Pulmonary artery endothelial cell (primary cell): ENCODE measurements around the gene SCAMP5. TPM values are rescaled to one million over a fixed set of nuclear protein-coding genes. Genes with fewer than 3 reads are reported as not detected.

Source experiments
- DNase-seq: peaks from one replicate; pipeline ENCODE4 v3.0.0-alpha.2; 2011; ENCODE audit warnings: low read depth, low spot score
- total RNA-seq: library from RNA; depleted of rRNA; stranded (reverse); fragments of >200 nt; gene quantifications from 2 replicates; pipeline ENCODE4 v1.2.3, GENCODE V29; 2014

Gene SCAMP5
- total RNA-seq, 1 donor from 2014 or later, result 5.9 TPM

DNA sequence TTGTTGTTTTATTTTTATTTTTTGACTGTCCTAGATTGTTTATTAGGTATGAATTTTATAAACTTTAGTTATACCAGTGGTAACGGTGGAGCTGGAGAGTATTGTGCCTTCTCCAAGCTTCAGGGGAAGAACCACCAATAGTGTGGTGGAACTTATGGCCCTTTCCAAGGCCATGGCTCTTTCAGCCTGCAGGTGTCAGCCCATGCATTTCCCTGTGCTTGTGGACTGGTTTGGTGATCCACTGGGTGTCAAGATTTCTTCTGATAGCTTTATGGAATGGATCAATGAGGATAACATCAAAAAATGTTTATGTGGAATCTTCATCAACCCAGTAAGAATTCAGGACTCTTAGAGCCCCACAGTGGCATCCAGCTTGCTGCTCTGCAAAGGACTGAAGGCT, 19.2 kb upstream of the SCAMP5 start:
- DNase-seq, result no peak

DNA sequence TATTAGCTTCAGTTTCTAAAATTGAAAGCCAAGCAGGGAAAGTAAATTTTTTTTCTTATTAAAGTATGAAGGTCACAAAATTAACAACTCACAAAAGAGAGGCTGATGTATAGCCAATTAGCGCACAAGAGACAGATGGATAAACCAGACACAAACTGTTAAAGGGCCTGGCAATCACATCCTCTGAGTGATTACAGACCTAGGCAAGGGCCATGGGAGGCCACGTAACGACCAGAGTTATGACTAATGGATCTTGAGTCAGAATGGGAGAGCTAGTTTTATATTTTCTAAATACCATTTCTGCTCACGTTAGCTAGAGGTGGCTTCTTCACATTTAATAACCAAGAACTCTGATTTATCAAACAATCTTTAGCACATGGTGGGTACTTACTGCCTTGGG, 17.8 kb upstream of the SCAMP5 start:
- DNase-seq, result no peak

DNA sequence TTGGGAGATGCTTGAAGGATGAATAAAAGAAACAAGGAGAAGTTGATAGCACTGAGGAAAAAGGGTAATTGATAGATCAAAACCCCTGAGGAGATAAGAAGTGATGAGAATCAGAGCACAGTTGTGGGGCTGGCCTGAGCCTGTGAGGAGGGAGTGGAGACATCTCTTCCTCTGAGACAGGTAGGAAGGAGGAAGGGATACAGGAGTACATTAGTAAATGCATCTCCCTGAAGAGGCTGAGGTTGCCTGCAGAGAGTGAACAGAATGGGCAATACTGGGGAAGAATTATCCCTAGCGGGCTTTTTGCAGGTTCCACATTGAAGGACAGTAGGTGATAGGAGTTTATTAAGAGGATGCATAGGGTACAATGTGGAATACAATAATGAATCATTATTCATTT, 17.3 kb upstream of the SCAMP5 start:
- no peak for DNase-seq

DNA sequence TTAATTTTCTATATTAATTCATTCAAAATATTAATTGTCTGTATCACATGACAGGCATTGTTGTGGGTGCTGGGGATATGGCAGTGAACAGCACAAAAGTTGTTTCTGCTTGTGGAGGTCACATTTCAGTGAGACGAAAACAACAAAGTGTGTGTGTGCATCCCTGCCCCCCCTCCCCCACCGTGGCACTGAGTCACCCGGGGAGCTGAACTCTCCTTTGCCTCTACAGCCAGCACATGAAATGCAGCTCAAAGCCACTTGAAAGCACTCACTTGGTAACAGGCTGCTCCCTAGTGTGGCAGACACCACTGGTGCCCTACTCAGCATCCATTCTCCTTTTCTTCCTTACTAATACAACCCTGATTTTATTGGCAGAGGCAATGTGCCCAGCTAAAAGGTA, 16.9 kb upstream of the SCAMP5 start:
- DNase-seq, result no peak

DNA sequence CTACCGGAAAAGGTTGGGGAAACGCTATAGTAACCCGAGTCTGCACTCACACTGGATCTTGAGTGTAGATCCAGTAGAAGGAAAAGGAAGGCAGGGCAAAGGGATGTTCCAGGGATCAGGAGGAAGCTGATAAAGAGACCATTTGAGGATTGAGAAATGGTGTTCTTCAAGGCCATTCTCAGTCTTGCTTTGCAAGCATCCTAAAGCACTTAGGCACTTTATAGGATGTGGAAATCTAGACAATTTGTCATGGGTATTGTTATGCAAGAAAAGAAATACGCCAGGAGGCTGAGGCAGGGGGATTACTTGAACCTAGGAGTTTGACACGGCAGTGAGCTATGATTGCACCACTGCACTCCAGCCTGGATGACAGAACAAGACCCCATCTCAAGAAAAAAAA, 13.2 kb upstream of the SCAMP5 start:
- DNase-seq, result no peak

DNA sequence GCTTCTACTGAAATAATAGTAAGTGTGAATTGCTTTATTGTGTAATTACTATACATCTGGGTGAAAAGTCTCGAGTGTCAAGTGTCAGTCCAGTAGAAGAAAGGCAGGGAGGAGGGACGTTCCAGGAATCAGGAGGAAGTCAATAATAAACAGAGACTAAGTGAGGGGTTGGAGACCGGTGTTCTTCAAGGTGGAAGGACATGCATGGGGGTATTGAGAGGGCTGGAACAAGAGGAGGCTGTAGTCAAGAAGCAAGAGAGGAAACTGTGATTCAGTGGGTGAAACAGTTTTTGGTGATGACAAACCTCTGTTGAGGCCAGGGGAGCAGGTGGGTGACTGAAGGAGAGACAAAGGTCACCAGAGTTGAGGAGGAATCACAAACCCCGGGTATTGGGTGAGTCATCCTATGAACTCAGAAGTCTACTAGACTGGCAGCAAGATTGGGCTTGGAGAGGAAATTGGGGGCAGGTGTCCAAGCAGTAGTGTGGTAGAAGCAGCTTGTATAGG, 11.6 kb upstream of the SCAMP5 start:
- DNase-seq, result no peak

DNA sequence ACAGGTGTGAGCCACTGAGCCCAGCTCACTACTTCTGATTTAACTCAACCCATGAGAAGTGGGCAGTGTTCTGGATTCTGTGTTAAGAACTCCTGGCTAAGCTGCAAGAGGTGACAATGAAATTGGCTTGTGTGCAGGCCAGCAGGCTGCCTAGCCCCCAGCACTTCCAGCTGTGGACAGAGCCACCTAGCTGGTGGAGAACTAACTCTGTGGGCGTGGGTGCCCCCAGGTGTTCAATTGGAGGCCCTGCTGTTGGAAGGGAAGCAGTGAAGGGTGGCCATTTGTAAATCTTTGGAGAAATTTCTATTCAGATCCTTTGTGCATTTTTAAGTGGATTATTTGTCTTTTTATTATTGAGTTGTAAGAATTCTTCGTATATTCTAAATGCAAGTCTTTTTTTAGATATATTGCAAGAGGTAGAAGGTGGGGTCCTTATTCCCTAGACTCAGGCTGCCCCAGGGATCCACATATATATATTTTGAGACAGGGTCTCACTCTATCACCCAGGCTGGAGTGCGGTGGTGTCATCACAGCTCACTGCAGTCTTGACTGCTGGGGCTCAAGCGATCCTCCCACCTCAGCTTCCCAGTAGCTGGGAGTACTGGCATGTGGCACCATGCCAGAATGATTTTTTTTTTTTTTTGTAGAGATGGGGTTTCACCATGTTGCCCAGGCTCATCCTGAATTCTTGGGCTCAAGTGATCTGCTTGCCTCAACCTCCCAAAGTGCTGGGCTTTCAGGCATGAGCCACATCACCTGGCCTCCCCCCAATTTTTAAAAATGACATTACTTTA, 7.2 kb upstream of the SCAMP5 start:
- DNase-seq, result no peak

DNA sequence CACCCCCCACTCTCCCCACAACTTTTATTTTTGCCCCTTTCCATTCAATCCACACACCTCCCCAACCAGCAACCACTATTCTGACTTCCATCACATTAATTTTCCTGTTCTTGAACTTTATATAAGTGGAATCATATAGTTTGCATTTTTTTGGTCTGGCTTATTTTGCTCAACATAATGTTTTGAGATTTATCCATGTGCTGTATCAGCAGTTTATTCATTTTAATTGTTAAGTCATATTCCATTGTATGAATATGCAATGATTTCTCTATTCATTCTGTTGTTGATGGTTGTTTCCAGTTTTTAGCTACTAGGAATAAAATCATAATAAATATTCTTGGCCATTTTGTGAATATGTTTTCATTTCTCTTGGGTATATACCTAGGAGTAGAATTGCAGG, 5.8 kb upstream of the SCAMP5 start:
- DNase-seq, result no peak

DNA sequence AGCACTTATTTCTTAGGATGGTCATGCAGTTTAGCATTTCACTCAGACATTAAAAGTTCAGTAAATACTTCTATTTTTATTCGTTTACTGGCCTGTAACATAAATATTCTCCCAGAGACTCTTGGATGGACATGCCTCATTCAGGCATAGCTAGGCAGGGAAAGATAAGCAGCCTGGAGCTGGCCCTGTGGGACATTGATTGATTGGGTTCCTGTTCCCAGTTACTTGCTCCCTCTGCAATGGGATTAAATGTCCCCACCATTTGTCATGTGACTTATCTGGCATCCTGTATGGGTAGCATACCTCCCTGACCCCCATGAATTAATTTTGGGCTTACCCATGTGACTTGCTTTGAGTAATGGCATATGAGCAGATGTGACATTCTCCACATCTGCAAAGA, 2.7 kb upstream of the SCAMP5 start:
- DNase-seq, result no peak

DNA sequence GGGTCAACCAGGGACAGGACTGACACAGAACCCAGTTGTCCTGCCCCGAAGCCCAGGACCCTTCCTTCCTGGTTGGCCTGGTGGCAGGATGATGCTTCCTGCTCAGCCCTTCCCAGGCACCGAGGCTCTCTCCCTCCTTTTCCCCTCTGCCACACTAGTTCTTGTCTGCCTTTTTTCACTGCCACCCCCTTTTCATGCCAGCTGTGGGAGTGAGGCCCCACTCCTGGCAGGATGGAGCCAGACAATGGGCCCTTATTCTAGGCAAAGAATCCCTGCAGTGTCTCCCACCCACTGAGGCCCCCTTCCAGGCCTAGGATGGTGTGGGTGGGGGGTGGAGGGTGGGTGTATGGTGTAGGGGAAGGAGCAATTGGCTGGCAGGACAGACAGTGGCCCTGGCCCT, 1.1 kb upstream of the SCAMP5 start:
- no peak for DNase-seq

DNA sequence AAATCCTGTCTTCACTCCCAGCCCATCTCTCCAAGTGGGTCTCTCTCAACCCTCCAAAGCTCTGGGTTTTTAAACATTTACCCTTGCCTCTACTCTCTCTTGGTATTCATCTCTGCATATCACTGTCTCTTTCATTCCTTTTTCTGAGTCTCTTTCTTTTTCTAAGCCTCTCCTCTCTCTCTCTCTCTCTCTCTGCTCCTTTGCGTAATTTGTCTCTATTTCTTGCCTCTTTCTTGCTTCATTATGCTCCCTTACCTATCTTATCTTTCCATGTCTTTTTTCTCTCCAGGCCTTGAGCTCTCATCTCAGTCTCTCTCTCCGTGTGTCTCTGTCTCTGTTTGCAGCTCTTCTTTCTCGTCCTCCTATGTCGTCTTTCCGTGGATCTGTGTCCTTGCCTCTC, 678 bp upstream of the SCAMP5 start:
- DNase-seq, result no peak

DNA sequence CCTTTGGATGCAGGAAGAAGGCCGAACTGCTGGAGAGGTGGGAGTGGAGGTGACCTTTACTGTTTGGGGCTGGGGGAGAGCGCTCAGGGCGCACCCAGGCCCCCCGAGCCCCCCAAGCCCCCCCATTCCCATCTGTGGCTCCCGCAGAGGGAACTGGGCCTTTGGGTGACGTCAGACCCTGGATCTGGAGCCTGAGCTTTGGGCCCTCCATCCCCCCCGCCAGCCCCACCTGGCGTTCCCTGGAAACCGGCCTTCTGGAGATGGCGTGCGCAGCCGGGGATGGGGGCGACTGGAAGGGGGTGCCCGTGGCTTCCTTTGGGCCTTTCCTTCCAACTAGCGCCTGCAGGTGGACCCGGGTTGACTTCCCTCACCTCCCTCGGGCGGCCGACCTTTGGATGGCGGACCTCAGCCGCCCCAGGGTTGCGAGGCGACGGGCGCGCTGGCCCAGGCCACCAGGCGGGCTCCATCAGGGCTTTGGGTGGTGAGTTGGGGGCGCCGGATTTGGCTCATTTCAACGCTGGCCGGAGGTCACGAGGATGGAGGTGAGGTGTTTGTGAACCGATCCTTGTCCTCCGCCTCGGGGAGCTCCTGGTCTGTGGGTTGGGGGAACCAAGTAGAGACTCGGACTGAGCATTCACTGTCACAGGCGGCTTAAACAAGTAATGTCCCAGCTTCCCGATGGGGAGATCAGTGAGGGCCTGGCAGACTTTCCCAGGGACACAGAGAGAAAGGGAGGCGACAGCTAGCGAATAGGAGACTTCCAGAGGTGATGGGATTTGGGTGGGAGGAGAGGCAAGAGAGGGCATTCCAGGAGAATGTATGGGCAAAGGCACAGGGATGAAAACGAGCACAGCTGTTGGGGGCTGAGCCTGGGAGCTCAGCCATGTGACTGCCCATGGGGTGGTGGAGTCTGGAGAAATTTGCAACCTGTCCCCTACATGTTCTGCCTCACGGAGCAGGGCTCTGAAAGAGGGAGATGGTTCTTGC, 709 bp downstream of the SCAMP5 start:
- no peak for DNase-seq

DNA sequence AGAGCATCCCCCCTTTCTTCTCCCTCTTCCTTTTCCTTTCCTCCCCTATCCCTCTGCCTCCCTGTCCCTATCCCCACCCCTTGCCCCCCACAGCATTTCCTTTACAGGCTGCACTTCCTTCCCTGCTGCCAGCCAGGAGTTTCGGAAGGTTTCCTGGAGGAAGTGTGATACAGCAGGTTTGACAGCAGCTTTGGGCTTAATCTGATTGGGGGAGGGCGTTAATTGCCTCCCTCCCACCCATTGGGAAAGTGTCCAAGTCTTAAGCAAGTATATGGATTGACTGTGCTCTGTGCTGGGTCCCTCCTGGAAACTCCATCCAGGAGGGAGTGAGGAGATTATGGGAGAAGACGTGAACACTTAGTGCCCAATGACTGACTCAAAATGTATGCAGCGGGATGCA, 1.8 kb downstream of the SCAMP5 start:
- DNase-seq, result peak; percentile 33

DNA sequence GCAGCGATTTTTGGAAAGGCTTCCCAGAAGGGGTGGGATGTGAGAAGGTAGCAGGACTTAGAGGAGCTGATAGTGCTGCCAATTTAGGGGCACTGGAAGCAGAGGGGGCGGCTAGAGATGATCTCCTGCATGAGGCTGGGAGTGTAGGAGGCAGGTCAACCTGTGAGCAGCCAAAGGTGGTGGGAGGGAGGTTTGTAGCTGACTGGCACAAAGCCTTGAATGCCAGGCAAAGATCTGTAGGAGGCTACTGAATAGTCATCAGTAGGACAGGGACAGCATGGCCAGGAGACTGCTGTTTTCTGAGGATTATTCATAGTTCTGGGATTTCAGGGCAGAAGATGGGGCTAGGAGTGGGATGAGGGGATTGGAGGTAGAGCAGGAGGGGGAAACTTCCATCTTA, 2.2 kb downstream of the SCAMP5 start:
- no peak for DNase-seq

DNA sequence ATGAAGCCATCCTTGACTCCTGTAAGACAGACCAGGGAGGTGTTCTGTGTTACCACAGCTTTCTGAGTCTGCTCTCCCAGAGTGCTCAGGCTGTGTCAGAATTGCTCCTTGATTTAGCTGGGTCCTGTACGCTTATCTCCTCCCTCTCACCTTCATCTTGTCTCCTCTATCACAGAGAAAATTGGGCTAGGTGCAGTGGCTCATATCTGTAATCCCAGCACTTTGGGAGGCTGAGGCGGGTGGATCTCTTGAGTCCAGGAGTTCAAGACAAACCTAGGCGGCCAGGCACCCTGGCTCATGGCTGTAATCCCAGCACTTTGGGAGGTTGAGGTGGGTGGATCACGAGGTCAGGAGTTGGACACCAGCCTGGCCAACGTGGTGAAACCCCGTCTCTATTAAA, 5.9 kb downstream of the SCAMP5 start:
- no peak for DNase-seq

DNA sequence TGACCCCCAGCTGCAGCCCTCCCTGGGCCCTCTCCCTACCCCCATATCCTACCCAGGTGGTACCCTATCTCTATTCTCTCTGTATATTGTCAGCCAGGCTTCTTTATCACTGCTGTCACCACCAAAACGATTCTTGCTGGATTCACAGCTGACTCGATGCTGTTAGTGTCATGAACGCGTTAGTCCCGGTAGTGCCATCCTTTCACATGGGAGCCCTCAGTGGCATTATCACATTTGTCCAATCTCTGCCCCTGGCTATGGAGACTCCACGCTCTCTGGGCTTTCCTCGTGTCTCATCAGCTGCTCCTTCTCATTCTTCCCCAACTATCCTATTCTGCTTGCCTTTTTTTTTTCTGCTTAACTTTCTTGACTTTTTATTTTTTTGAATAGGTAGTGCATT, 7.0 kb downstream of the SCAMP5 start:
- no peak for DNase-seq

DNA sequence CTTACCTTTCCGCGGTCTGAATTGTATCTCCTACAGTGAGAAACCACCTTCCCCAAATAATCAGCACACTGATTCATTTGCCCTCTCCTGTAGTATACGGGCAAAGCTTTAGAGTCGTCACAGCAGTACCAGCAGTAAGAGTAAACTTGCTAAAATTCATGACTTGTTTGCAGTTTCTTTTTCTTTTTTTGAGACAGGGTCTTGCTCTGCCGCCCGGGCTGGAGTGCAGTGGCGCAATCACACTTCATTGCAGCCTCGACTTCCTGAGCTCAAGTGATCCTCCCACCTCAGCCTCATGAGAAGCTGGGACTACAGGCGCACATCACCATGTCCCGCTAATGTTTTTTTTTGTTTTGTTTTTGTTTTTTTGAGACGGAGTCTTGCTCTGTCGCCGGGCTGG, 11.9 kb downstream of the SCAMP5 start:
- DNase-seq, result no peak

DNA sequence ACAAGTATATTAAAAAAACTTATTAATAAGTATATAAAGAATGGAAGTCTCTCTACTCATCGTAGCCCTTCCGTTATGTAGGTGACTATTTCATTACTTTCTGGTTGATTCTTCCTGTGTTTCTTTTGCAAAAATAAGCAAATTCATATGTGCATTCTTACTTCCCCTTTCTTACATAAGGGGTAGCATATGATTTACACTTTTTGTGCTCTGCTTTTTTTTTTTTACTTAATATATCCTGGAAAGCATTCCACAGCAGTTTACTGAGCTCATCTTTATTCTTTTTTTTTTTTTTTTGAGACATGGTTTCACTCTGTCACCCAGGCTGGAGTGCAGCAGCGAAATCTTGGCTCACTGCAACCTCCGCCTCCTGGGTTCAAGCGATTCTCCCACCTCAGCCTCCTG, 12.9 kb downstream of the SCAMP5 start:
- DNase-seq, result no peak

DNA sequence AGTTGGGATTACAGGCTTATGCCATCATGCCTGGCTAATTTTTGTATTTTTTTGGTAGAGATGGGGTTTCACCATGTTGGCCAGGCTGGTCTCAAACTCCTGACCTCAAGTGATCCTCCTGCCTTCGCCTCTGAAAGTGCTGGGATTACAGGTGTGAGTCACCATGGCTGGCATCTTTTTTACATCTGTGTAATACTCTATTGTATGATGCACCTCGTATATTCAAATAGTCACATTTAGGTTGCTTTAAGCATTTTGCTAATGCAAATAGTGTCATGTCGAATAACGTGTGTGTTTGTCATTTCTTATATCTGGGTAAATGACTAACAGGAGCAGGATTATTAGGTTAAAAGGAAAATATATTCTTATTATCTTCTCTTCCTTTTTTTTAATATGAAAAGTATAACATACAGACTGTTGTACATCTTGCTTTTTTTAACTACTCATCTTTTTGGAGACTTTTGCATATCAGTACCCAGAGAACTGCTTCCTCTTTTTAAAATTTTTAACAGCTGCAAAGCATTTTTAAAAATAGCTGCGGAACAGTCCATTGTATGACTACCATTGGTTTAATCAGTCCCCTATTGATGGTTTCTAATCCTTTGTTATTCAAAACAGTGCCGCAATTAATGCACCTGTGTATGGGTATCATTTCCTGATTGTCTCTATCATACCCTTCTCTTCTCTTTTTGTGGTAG, 13.4 kb downstream of the SCAMP5 start:
- no peak for DNase-seq

DNA sequence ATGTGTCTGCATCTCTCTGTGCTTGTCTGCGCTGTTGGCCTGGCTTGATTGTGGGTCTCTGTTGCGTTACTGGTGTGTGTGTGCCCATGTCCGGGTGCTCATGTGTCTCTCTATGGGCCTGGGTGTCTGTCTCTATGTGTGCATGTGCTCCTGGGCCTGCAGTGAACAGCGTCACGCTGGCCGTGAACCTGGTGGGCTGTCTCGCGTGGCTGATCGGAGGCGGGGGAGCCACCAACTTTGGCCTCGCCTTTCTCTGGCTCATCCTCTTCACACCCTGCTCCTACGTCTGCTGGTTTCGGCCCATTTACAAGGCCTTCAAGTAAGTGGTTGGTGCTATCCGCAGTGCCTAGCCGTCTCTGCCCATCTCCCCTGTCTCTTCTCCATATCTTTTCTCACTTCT, 21.1 kb downstream of the SCAMP5 start:
- DNase-seq, result no peak

DNA sequence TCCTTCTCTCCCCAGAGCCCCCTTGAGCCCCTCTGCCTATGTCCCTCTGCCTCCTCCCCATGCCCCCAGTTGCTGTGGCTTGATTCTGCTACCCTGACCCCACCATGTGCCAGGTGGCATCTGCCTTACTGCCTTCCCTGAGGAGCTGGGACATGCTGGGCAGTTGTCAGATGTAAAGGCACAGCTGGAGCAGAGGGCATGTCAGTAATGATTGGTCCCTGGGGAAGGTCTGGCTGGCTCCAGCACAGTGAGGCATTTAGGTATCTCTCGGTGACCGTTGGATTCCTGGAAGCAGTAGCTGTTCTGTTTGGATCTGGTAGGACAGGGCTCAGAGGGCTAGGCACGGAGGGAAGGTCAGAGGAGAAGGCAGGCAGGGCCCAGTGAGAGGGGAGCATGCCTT, 24.6 kb downstream of the SCAMP5 start:
- no peak for DNase-seq

DNA sequence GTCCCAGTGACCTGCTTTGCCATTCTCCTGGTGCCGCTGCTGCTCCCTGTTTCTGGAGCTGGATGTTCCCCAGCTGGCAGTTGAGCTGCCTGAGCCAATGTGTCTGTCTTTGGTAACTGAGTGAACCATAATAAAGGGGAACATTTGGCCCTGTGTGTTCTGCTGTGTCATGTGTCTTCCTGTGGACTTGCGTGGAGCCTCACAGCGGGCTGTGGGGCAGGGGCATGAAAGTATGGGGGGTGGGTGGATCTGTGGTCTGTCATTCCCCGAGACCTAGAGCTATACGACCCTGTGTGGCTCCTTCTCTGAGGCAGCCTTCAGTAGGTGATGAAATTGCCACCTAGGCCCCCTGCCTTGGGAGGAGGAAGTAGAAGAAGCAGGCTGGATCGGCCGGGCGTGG, 26.0 kb downstream of the SCAMP5 start:
- no peak for DNase-seq
